BLaER1 (cell line): ENCODE data around the gene ADAMTS2.

Experiments
- H3K27ac ChIP-seq: shearing (Covaris generic); formaldehyde crosslinking; 2 replicates; pipeline ENCODE4 v1.8.1; 2022
- H3K27me3 ChIP-seq: shearing (Covaris generic); formaldehyde crosslinking; 2 replicates; pipeline ENCODE4 v1.8.1; 2022
- H3K36me3 ChIP-seq: shearing (Covaris generic); formaldehyde crosslinking; 2 replicates; pipeline ENCODE4 v1.8.1; 2022
- H3K4me1 ChIP-seq: shearing (Covaris generic); formaldehyde crosslinking; 2 replicates; pipeline ENCODE4 v1.8.1; 2022
- H3K4me2 ChIP-seq: shearing (Covaris generic); formaldehyde crosslinking; 2 replicates; pipeline ENCODE4 v1.8.1; 2022
- H3K4me3 ChIP-seq: shearing (Covaris generic); formaldehyde crosslinking; 2 replicates; pipeline ENCODE4 v1.8.1; 2022
- H3K9ac ChIP-seq: shearing (Covaris generic); formaldehyde crosslinking; 2 replicates; pipeline ENCODE4 v1.8.1; 2022
- H3K9me3 ChIP-seq: shearing (Covaris generic); formaldehyde crosslinking; 2 replicates; pipeline ENCODE4 v1.8.1; 2022
- H4K20me1 ChIP-seq: shearing (Covaris generic); formaldehyde crosslinking; 2 replicates; pipeline ENCODE4 v1.8.1; 2022
- Cebpa-rat ChIP-seq: shearing (Covaris generic); IDR thresholded peaks from 2 replicates; pipeline ENCODE4 v1.8.1; 2022

The ADAMTS2 gene

DNA sequence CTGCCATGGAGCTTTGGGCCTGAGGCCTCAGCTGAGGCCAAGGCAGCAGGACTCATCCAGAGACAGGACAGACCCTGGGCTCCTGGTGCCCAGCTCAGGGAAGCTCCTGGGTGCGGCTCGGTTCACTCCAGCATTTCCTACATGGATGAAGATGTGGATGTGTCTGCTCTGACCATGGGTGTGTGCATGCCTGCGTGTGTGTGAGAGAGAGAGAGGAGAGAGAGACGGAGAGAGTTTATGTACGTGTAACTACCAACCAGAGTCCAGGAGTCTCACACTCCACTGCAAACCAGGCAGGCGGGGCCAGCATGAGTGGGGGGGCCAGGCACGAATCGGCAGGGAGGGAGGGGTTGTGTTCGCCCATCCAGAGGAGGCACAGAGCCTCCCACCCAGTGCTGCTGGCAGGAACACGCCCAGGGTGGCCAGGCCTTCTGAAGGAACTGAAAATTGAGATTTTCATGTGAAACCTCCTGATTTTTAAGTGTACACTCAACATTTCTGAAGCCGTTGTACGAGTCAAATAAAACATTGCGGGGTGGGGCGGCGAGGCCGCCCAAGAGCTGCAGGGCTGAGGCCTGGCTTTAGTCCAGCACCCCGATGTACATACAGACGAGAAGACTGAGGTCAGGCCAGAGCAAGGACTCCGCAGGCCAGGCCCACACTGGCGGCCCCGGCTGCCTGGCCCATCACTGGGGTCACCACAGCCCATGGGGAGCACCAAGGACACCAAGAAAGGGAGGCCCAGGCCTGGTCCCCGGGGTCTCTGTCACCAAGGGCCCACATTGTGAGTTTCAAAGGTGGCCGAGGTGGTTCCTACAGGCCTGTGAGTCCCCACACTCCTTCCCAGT is 88.7 kb downstream of the ADAMTS2 start:
- no peak for TF ChIP-seq Cebpa-rat
- Histone ChIP-seq H3K27me3 (no peaks in the 10 kb centered on the region), H3K9ac (no peak overlapping the region), H3K27ac (no peak overlapping the region), H3K9me3 (no peaks in the 10 kb centered on the region), H3K4me1 (no peaks in the 10 kb centered on the region), H3K36me3 (no peaks in the 10 kb centered on the region), H3K4me2 (no peak overlapping the region), H3K4me3 (no peak overlapping the region), H4K20me1 (no peaks in the 10 kb centered on the region)

DNA sequence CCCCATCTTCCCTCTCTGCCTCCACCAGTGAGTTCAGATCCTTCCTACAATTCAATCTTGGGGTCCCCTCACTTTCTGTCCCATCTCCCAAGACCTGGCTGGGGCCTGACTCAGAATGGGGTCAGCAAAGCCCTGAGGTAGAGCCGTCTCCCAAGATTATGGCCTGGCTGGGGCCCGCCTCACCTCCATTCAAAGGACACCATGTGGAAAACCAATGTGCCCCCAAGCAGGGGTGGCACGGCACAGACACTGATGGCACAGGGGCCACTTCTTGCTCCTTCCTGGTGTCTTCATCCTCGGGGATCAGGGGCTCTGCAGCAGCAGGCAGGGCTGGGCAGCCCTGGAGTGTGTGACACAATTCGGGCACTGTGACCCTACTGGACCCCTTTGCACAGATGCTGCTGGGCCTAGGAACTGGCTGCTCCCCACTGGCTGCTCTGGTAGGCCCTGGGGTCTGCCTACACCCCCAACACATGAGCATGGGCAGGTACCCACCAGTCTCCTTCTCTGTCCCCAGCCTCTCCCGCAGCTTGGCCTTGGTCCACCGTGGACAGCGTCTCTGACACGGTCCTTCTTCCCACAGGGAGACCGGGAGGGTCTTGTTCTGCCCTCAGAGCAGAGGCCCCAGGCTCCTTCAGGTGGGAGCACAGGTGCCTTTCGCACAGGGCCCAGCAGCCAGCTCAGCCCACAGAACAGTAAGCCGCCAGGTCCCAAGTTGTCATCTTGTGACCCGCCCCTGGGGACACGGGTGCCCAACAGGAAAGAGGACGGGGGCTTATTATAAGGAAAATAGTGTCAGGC is 89.5 kb downstream of the ADAMTS2 start:
- Histone ChIP-seq H3K36me3 (no peaks in the 10 kb centered on the region), H3K4me1 (no peaks in the 10 kb centered on the region), H3K27me3 (no peaks in the 10 kb centered on the region), H3K9me3 (no peaks in the 10 kb centered on the region), H3K4me2 (no peak overlapping the region), H3K9ac (no peak overlapping the region), H3K4me3 (no peak overlapping the region), H3K27ac (no peak overlapping the region), H4K20me1 (no peaks in the 10 kb centered on the region)
- no peak for TF ChIP-seq Cebpa-rat

DNA sequence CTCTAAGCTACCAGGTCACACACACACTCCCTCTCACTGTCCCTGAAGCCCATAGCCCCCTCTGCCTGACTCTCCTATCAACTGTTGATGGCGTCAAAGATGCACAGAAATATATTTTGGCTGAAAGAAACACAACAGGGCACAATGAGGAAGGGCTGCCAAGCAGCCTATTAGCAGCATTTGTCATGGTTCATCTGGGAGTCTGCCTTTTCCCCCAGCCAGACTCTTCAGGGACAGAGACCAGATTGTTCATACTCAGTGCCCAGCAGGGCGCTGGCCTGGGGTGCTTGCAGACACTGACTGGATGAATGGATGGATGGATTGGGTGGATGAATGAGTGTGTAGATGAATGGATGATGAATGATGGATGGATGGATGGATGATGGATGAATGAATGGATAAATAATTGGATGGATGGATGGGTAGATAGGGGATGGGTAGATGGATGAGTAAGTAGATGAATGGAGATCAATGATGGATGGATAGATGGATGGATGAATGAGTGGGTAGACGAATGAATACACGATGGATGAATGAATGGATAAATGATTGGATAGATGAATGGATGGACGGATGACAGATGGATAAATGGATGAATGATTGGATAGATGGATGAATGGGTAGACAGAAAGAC is 90.5 kb downstream of the ADAMTS2 start:
- Histone ChIP-seq H3K27ac (no peak overlapping the region), H3K4me3 (no peak overlapping the region), H3K4me2 (no peak overlapping the region), H3K27me3 (no peaks in the 10 kb centered on the region), H3K4me1 (no peaks in the 10 kb centered on the region), H3K9ac (no peak overlapping the region), H3K9me3 (no peaks in the 10 kb centered on the region), H4K20me1 (no peaks in the 10 kb centered on the region), H3K36me3 (no peaks in the 10 kb centered on the region)
- TF ChIP-seq Cebpa-rat: no peak

DNA sequence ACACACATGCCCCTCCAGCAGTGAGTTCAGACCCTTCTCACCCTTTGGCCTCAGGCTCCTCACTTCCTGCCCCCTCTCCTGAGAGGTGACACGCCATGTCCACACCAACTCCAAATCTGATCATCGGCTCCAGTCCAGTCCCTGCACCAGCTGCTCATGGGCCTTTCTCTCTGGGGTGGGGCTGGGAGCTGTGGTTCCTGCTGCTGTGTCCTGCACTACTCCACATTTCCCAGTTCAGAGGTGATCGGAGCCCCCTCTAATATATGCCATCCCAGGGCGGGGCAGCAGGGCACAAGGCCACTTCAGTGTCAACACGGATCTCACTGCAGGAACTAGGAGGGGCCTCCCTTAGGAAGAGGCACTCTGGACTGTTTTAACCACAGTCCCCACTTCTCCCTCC is 91.5 kb downstream of the ADAMTS2 start:
- H4K20me1 ChIP-seq: no peaks in the 10 kb centered on the region

DNA sequence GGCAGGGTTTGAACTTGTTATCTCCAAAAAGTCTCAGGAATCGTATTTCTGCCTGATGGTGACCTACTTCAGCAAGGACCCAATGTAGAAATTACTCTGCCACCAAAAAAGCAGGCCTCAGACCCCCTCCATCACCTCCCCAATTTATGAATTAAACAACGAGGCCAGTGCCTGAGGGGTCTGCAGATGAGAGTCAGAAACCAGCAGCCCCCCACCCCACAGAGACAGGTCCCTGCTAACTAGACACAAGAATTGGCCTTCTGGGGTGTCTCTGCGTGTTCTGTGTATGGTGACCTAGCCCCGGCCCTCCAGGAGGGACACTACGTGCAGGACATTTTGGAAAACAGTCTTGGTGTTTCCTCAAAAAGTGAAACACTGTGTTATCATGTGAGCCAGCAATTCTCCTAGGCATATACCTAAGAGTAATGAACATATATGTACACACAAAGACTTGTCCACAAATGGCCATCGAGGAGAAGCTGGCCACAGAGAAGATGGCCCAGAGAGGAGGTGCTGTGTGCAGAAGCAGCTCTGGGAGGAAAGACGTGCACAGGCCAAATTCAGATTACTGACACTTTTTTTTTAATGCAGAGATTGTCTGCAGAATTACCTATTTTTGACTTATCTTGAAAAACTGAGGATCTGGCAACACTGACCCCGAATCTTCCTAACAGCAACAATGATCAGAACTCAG is 93.8 kb downstream of the ADAMTS2 start:
- no peaks in the 10 kb centered on the region for H4K20me1 ChIP-seq
- H3K4me2 ChIP-seq: no peak overlapping the region
- no peak overlapping the region for H3K9ac ChIP-seq
- H3K4me3 ChIP-seq: no peak overlapping the region
- no peaks in the 10 kb centered on the region for H3K27me3 ChIP-seq
- peaks cover 7% of the 10 kb centered on the region for H3K9me3 ChIP-seq
- no peak for TF ChIP-seq Cebpa-rat
- H3K4me1 ChIP-seq: no peaks in the 10 kb centered on the region
- no peaks in the 10 kb centered on the region for H3K36me3 ChIP-seq
- no peak overlapping the region for H3K27ac ChIP-seq

More for the DNA sequence above, 91.5 kb downstream of the ADAMTS2 start:
- H3K36me3 ChIP-seq: no peaks in the 10 kb centered on the region
- no peak overlapping the region for H3K4me2 ChIP-seq
- no peak overlapping the region for H3K27ac ChIP-seq
- H3K4me3 ChIP-seq: no peak overlapping the region
- H3K27me3 ChIP-seq: no peaks in the 10 kb centered on the region
- no peak overlapping the region for H3K9ac ChIP-seq
- no peaks in the 10 kb centered on the region for H3K4me1 ChIP-seq
- TF ChIP-seq Cebpa-rat: no peak
- no peaks in the 10 kb centered on the region for H3K9me3 ChIP-seq

DNA sequence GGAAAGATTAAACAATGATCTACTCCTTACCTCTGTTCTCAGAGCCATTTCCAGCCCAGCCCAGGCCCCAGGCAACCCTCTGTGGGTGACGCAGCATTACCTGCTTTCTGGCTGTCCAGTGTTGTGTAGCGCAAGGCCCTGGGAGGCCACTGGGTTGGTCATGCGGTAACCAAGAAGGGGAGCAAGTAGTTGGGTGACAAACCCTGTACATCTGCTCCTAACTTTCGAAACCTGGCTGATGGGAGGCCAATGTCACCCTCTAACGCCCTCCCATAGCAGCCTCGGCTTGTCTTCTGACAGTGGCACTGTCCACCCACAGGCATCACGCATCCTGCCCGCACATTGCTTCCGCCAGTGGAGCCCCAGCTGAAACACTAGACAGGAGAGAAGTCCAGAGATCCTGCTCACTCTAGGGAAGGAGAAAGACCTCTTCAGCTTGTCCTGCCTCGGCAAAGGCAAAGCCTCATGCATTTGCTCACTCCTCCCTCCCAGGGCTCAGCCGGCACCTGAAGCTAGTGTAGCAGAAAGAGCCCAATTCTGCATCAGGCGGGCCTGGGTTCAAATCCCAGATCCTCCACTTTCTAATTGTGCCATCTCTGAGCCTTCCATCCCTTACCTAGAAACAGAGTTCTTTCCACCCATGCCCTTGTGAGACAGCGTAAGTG is 94.6 kb downstream of the ADAMTS2 start:
- H3K9me3 ChIP-seq: peaks cover 15% of the 10 kb centered on the region
- TF ChIP-seq Cebpa-rat: no peak
- no peaks in the 10 kb centered on the region for H4K20me1 ChIP-seq
- H3K9ac ChIP-seq: no peak overlapping the region
- no peaks in the 10 kb centered on the region for H3K36me3 ChIP-seq
- no peak overlapping the region for H3K27ac ChIP-seq
- H3K27me3 ChIP-seq: no peaks in the 10 kb centered on the region
- H3K4me1 ChIP-seq: no peaks in the 10 kb centered on the region
- no peak overlapping the region for H3K4me3 ChIP-seq
- H3K4me2 ChIP-seq: no peak overlapping the region

DNA sequence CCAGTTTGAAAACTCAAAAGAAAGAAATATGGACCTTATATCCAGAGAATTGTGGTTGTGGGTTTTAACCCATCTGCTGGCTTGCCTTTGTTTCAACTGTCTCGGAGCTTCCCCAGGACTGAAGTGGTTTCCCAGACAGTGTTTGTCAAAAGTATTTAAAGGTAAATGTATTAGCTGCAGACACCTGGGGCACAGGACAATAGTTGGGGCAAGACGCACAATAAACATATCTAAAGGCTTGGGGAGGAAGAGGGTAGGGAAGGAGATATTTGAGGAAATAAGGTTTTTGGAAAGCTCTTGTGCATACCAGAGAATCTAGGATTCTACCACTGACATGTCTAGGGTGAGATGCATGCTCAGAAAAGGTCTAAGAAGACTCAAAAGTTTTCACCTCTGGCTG is 99.0 kb downstream of the ADAMTS2 start:
- no peak for TF ChIP-seq Cebpa-rat
- no peak overlapping the region for H3K27ac ChIP-seq
- no peaks in the 10 kb centered on the region for H4K20me1 ChIP-seq
- H3K36me3 ChIP-seq: no peaks in the 10 kb centered on the region
- H3K9ac ChIP-seq: no peak overlapping the region
- H3K4me1 ChIP-seq: peaks cover 18% of the 10 kb centered on the region
- H3K4me2 ChIP-seq: no peak overlapping the region
- H3K9me3 ChIP-seq: peaks cover 21% of the 10 kb centered on the region
- H3K27me3 ChIP-seq: no peaks in the 10 kb centered on the region
- H3K4me3 ChIP-seq: no peak overlapping the region

DNA sequence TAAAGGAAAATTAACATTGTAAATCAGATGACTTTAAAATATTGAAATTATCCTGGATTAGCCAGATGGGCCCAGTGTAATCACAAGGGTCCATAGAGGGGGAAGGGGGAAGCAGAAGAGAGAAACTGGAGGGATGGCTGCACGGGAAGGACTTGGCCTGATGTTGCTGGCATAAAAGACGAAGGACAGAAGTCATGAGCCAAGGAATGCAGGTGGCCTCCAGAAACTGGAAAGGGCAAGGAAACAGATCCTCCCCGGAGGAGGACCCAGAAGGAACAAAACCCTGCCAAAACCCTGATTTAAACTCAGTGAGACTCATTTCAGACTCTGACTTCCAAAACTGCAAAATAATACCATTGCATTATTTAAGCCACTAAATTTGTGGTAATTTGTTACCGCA is 100.2 kb downstream of the ADAMTS2 start:
- H3K4me1 ChIP-seq: peaks cover 30% of the 10 kb centered on the region
- H4K20me1 ChIP-seq: no peaks in the 10 kb centered on the region
- H3K9me3 ChIP-seq: peaks cover 28% of the 10 kb centered on the region
- no peak overlapping the region for H3K4me3 ChIP-seq
- H3K4me2 ChIP-seq: no peak overlapping the region
- no peak for TF ChIP-seq Cebpa-rat
- H3K27me3 ChIP-seq: no peaks in the 10 kb centered on the region
- no peak overlapping the region for H3K27ac ChIP-seq
- no peak overlapping the region for H3K9ac ChIP-seq
- no peaks in the 10 kb centered on the region for H3K36me3 ChIP-seq

DNA sequence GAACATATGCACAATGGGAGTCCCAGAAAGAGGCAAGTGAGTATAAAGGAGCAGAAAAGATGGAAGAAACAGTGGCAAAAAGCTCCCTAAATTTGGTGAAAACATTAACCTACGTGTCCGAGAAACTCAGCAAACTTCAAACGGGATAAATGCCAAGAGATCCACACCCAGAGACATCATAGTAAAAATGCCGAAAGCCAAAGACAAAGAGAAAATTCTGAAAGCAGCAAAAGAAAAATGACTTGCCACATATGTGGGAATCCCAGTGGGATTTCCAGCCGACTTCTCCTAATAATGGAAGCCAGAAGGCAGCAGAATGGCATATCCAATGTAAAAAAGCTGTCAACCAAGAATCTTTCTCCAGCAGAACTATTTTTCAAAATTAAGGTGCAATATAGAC is 101.2 kb downstream of the ADAMTS2 start:
- no peaks in the 10 kb centered on the region for H3K27me3 ChIP-seq
- no peaks in the 10 kb centered on the region for H3K36me3 ChIP-seq
- no peak overlapping the region for H3K4me2 ChIP-seq
- peaks cover 37% of the 10 kb centered on the region for H3K9me3 ChIP-seq
- H3K4me3 ChIP-seq: no peak overlapping the region
- no peaks in the 10 kb centered on the region for H4K20me1 ChIP-seq
- no peak overlapping the region for H3K27ac ChIP-seq
- no peak for TF ChIP-seq Cebpa-rat
- no peak overlapping the region for H3K9ac ChIP-seq
- H3K4me1 ChIP-seq: peaks cover 31% of the 10 kb centered on the region
